Naive thymus-derived CD8-positive, alpha-beta T cell (primary cell): ENCODE results near the gene TSPAN2. TPM values are rescaled to one million over a fixed set of nuclear protein-coding genes. Genes with fewer than 3 reads are reported as not detected.
A peak's percentile ranks its signal among the peaks of the same experiment; 100 is the strongest.

ENCODE experiments used
- ATAC-seq, 2 donors: fragments of 150-1000 bp; cut with Tn5 transposase in 1 of 2; sonication (Bioruptor Pico), chemical (Tn5 transposase) in 1 of 2; 1 replicate in 1 of 2; 2 replicates in 1 of 2; pipeline ENCODE4 v1.10.0; 2021; ENCODE audit warnings: mild to moderate bottlenecking in 2 of 2, moderate library complexity in 2 of 2
- POLR2A ChIA-PET: fragments of 350-600 bp; sonication (Branson Sonifier 250); formaldehyde crosslinking; loops from one replicate; lab custom pipeline; 2021; ENCODE audit warnings: antibody characterized with exemption; lab: Charles Lee
- DNase-seq, 10 donors: peaks; one replicate each; pipeline versions ENCODE4 v3.0.0 to v3.0.0-alpha.2; 2020 to 2022
- H3K27ac Mint-ChIP-seq, 10 donors: one replicate each; pipeline ENCODE4 v1.8.0; 2020 to 2022; ENCODE audit warnings: mild to moderate bottlenecking in 10 of 10, mixed read lengths in 10 of 10, moderate library complexity in 4 of 10, inconsistent platforms in 1 of 10
- H3K27me3 Mint-ChIP-seq, 5 donors: one replicate each; pipeline ENCODE4 v1.8.0; 2021 to 2022; ENCODE audit warnings: mixed read lengths in 5 of 5
- H3K36me3 Mint-ChIP-seq, 3 donors: one replicate each; pipeline ENCODE4 v1.8.0; 2020 to 2022; ENCODE audit warnings: mixed read lengths in 3 of 3, mild to moderate bottlenecking in 2 of 3, inconsistent platforms in 1 of 3
- H3K4me1 Mint-ChIP-seq, 4 donors: one replicate each; pipeline ENCODE4 v1.8.0; 2021 to 2022; ENCODE audit warnings: mixed read lengths in 4 of 4
- H3K4me3 Mint-ChIP-seq, 10 donors: one replicate each; pipeline ENCODE4 v1.8.0; 2020 to 2022; ENCODE audit warnings: mild to moderate bottlenecking in 10 of 10, mixed read lengths in 10 of 10, moderate library complexity in 6 of 10, inconsistent platforms in 1 of 10
- H3K9me3 Mint-ChIP-seq, 9 donors: one replicate each; pipeline ENCODE4 v1.8.0; 2020 to 2022; ENCODE audit warnings: mixed read lengths in 9 of 9, mild to moderate bottlenecking in 3 of 9, inconsistent platforms in 1 of 9, moderate library complexity in 1 of 9
- polyA plus RNA-seq, 3 donors: library from polyadenylated mRNA; unstranded; fragments of 300-500 nt; fragmentation: Illumina TruSeq; gene quantifications; one replicate each; pipeline ENCODE4 v1.2.3, GENCODE V29; 2021
- total RNA-seq, 8 experiments: library from RNA in 2 of 8; stranded (reverse) in 2 of 8; gene quantifications; one replicate each; pipeline ENCODE4 v1.2.3 and lab custom pipeline; 2021 to 2026

TSPAN2 gene
- total and polyA plus RNA-seq, 5 experiments from 2014 or later, result 0.68 to 16.3 (median 0.92) TPM

DNA sequence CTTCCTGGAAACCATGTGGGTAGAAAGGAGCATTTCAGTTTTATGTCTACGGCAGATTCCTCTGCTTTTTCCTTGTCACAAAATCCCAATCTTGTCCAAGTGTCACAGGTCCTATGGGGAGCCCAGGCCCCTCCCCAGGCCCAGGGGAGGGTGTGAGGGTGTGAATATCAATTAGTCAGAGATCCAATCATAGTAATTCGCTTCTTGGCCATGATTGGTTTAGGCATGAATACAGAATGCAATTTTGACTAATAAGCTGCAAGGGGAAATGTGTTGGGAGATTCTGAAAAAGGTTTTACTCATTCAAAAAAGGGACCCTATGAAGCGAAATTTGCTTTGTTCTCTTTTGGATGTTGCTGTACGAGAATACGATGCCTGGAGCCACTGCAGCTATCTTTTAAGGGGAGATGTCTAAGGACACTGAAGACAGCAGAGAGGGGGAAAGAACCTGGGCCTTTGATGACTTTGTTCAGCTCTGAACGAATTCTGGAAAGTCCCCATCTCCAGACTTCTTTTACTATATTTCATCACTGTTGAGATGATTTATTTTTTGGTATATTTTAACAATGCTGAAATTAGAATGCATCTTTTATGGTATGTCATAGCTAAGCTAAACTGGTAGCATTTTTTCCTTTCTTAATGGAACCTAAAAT is 18.2 kb downstream of the TSPAN2 start:
- Mint-ChIP-seq H3K9me3 (no peaks in the 10 kb centered on the region), H3K27ac (peak overlapping the region in 4 of 10 donors; percentile 10 to 60 (median 39)), H3K36me3 (no peaks in the 10 kb centered on the region), H3K4me1 (peaks cover 14 to 48% (median 37%) of the 10 kb centered on the region in 4 donors), H3K27me3 (peaks cover 0 to 10% (median 0%) of the 10 kb centered on the region in 5 donors), H3K4me3 (no peak overlapping the region)
- peak; percentile 79 to 81 for ATAC-seq
- no peak for DNase-seq
- POLR2A ChIA-PET, result interaction anchor here (0.5 to 1.1 kb wide), 3 partner anchors 18 to 357 kb away, joined by 3 to 4 read pairs (median 3); partner anchors contain the start of gene TSPAN2

DNA sequence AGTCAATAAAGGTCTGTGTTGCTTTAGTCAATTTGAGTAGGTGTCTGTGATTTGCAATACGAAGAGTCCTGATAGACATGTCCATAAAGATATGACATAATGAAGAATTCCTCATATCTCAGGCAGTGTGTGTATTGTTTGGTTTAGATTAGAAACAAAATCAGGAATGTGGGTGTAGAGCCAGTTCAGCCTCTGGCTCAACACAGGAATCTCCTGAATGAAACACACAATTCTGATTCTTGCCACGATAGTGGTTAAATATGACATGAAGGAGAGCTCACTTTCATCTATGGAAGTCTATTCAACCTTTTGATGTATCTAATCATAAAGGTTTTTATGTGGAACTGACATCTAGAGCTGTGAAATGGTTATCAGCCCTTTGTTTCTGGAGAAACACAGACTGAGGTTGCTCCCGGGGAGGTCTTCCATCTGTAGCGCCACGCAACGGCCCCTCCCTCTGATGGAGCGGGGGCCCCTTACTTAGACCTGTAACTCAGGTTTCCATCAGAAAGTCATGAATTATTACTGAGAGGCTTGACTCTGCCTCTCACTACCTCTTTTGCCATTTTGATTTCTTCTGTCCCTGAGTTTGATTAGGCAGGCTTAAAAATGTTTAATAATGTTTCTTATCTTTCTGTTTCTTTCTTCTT is 19.5 kb downstream of the TSPAN2 start:
- H3K4me3 Mint-ChIP-seq, result no peak overlapping the region
- H3K9me3 Mint-ChIP-seq, result no peaks in the 10 kb centered on the region
- no peaks in the 10 kb centered on the region for H3K36me3 Mint-ChIP-seq
- H3K27me3 Mint-ChIP-seq, result no peaks in the 10 kb centered on the region
- H3K4me1 Mint-ChIP-seq, result peaks cover 12 to 48% (median 36%) of the 10 kb centered on the region in 4 donors
- POLR2A ChIA-PET, result no interaction called here
- peak overlapping the region in 4 of 10 donors; percentile 10 to 48 (median 41) for H3K27ac Mint-ChIP-seq
- ATAC-seq (peak in 1 of 2 donors; percentile 21), DNase-seq (no peak)

DNA sequence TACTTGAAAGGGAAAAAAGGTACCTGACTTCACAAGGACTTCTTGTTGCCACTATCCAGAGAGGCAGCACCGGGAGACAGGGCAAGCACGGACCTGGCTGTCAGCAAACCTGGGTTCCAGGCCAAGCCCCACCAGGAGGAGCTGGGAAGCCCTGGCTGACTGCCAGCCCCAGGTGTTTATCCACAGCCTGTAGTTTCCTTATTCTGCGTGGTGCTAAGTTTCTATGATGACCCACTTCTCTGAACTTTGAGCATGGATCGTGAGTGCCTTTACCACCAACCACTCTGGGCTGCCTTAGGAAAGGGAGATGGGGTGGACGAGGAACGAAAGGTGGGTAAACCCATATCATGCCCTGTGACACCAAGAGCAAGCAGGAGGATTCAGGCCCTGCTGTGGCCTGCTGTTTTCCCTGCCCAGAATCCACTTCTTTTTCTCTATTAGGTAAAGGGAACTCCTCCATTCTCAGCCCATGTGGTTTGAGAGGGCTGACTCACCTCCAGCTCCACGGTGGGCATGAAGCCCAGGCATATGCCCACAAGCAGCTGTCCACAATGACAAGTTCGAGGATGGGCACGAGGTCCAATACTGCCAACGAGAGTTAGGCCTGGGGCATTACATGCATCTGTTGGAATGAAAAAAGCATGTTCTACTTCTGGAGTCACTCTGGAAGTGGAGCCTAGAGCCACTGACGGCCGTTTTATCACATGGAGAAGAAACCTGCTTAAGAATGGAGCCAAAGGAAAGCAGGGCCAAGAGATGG is 20.3 kb downstream of the TSPAN2 start:
- H3K4me3 Mint-ChIP-seq, result no peak overlapping the region
- DNase-seq (no peak), ATAC-seq (no peak)
- H3K36me3 Mint-ChIP-seq, result no peaks in the 10 kb centered on the region
- peak overlapping the region in 3 of 10 donors; percentile 34 to 67 (median 41) for H3K27ac Mint-ChIP-seq
- no peaks in the 10 kb centered on the region for H3K9me3 Mint-ChIP-seq
- POLR2A ChIA-PET, result no interaction called here
- H3K4me1 Mint-ChIP-seq, result peaks cover 16 to 56% (median 42%) of the 10 kb centered on the region in 4 donors
- H3K27me3 Mint-ChIP-seq, result no peaks in the 10 kb centered on the region

DNA sequence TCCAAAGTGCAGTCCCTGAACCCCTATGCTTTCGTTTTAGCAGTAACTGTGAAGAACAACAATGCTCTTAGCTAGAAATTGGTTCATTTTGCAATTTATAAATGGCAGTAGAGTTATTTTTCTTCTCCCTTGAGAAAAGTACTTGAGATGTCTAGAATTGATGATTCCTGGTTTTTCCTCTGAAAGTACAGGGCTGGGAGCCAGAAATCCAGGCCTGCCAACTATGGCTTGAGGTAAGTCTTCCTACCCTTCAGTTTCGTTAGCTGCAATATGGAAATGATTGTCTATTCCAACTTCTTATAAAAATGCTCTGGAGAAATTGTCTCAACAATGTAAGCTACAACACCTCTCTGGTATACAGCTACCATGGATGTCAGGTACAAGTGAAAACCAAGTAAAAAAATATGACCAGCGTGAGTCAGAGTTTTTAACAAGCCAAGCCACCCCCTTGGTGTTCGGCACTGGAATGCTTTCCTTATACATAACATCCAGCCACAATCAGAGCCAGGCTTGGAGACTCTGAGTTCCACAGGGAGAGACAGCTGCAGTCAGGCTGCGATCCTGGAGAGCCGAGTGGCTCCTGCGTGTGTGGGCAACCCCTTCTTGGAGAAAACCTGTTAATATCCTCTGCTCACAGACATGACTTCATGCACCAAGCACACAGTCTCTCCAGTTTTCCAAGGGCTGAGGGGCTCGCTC is 22.0 kb downstream of the TSPAN2 start:
- no peak for ATAC-seq

DNA sequence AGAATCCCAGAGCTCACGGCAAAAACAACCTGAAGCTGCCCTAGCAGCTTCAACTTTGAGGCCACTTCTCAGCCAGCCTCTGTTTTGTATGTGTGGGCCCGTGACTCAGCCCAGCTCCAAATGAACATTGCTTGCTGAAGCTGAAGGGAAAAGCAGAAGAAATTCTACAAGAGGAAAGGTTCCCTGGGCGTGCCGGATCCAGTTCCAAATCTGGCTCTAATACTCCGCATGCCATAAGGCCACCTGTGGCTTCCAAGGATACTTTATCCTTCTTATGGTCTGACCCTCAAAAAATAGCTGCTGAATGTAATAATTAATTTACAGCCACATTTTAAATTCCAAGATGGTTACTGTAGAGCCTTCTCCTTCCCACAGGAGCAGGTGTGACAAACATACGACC is 24.3 kb downstream of the TSPAN2 start:
- H3K27ac Mint-ChIP-seq, result peak overlapping the region in 4 of 10 donors; percentile 63 to 100 (median 99)
- DNase-seq, result no peak
- no peaks in the 10 kb centered on the region for H3K27me3 Mint-ChIP-seq
- no peaks in the 10 kb centered on the region for H3K36me3 Mint-ChIP-seq
- peaks cover 0 to 4% (median 0%) of the 10 kb centered on the region in 9 donors for H3K9me3 Mint-ChIP-seq
- H3K4me1 Mint-ChIP-seq, result peaks cover 19 to 62% (median 51%) of the 10 kb centered on the region in 4 donors
- POLR2A ChIA-PET, result interaction anchor here (1.1 to 2.6 kb wide), 2 partner anchors 18 to 34 kb away, joined by 3 to 12 read pairs; no protein-coding TSS in a partner anchor
- no peak for ATAC-seq
- H3K4me3 Mint-ChIP-seq, result no peak overlapping the region

More for the DNA sequence above, 22.0 kb downstream of the TSPAN2 start:
- Mint-ChIP-seq H3K4me1 (peaks cover 22 to 66% (median 53%) of the 10 kb centered on the region in 4 donors), H3K27ac (peak overlapping the region in 3 of 10 donors; percentile 19 to 48 (median 30)), H3K36me3 (no peaks in the 10 kb centered on the region), H3K27me3 (no peaks in the 10 kb centered on the region), H3K4me3 (no peak overlapping the region), H3K9me3 (peaks cover 0 to 4% (median 0%) of the 10 kb centered on the region in 9 donors)
- POLR2A ChIA-PET, result no interaction called here
- no peak for DNase-seq

DNA sequence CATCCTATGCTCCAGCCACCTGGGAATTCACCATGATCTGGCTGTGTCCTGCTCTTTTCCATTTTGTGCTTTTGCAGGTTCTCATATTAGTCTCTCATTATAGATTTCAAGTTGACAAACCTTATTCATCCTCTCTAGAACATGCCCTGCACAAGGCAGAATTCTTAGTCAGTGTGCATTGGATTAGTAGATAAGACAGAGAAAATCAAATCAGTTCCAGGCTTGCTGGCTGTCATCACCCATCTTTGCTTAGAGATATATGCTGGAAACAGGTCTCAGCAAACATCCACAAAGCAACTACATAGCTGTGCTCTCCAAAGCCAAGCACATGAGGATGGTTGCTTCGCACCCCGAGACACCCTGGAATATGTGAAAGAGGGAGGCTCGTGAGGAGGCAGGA is 24.8 kb downstream of the TSPAN2 start:
- DNase-seq (no peak), ATAC-seq (no peak)
- POLR2A ChIA-PET, result interaction anchor here (2.6 kb wide), 1 partner anchor 35 kb away, joined by 12 read pairs; no protein-coding TSS in a partner anchor
- H3K27me3 Mint-ChIP-seq, result no peaks in the 10 kb centered on the region
- no peaks in the 10 kb centered on the region for H3K36me3 Mint-ChIP-seq
- H3K4me3 Mint-ChIP-seq, result peak overlapping the region in 4 of 10 donors; percentile 15 to 74 (median 36)
- peaks cover 19 to 56% (median 46%) of the 10 kb centered on the region in 4 donors for H3K4me1 Mint-ChIP-seq
- peaks cover 0 to 4% (median 0%) of the 10 kb centered on the region in 9 donors for H3K9me3 Mint-ChIP-seq
- peak overlapping the region; percentile 89 to 100 (median 98) for H3K27ac Mint-ChIP-seq

DNA sequence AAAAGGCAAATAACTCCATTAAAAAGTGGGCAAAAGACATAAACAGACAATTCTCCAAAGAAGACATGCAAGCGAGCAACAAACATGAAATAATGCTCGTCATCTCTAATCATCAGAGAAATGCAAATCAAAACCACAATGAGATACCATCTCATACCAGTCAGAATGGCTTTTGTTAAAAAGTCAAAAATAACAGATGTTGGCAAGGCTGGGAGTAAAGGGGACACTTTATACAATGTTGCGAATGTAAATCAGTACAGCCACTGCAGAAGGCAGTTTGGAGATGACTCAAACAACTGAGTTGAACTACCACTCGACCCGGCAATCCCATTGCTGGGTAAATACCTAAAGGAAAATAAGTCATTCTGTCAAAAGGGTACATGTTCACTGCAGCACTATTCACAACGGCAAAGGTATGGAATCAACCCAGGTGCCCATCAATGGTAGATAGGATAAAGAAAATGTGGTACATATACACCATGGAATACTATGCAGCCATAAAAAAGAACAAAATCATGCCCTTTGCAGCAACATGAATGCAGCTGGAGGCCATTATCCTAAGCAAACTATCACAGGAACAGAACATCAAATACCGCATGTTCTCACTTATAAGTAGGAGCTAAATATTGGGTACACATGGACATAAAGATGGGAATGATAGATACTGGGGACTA is 25.9 kb downstream of the TSPAN2 start:
- POLR2A ChIA-PET, result interaction anchor here (1.0 to 2.6 kb wide), 4 partner anchors 35 to 306 kb away, joined by 4 to 12 read pairs (median 6); no protein-coding TSS in a partner anchor
- peak; percentile 65 to 72 for ATAC-seq
- H3K27ac Mint-ChIP-seq, result peak overlapping the region; percentile 89 to 100 (median 98)
- H3K27me3 Mint-ChIP-seq, result no peaks in the 10 kb centered on the region
- peaks cover 16 to 57% (median 45%) of the 10 kb centered on the region in 4 donors for H3K4me1 Mint-ChIP-seq
- peak overlapping the region; percentile 46 to 88 (median 76) for H3K4me3 Mint-ChIP-seq
- DNase-seq, result peak in 9 of 10 donors; percentile 8 to 85 (median 61)
- H3K36me3 Mint-ChIP-seq, result no peaks in the 10 kb centered on the region
- peaks cover 0 to 4% (median 0%) of the 10 kb centered on the region in 9 donors for H3K9me3 Mint-ChIP-seq

DNA sequence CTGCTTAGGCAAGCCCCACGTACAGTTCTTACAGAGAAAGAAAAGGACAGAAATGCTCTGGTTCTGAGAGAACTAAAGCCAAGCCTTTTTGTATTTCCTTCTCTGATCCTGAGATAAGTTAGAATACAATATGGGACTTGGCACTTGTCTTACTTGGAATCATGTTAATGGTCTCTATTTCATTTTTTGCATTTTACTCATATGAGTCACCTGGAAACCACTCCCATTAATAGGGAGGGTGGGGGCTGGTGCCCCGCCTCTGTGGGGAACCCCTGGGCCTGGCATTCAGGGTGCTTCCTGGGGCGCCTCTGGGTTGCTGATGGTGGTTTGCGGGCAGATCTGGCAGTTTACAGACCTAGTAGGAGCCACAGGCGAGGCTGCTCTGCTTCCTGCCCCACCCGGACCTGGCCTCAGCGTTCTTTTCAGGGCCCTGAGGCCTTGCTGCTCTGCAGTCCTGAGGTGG is 26.7 kb downstream of the TSPAN2 start:
- POLR2A ChIA-PET, result interaction anchor here (1.0 to 1.8 kb wide), 3 partner anchors 35 to 305 kb away, joined by 4 to 8 read pairs (median 4); no protein-coding TSS in a partner anchor
- no peaks in the 10 kb centered on the region for H3K36me3 Mint-ChIP-seq
- ATAC-seq (peak; percentile 93 to 94), DNase-seq (peak; percentile 75 to 98 (median 96))
- peaks cover 16 to 57% (median 45%) of the 10 kb centered on the region in 4 donors for H3K4me1 Mint-ChIP-seq
- H3K9me3 Mint-ChIP-seq, result peaks cover 0 to 4% (median 0%) of the 10 kb centered on the region in 9 donors
- no peaks in the 10 kb centered on the region for H3K27me3 Mint-ChIP-seq
- peak overlapping the region; percentile 89 to 100 (median 98) for H3K27ac Mint-ChIP-seq
- peak overlapping the region; percentile 46 to 88 (median 76) for H3K4me3 Mint-ChIP-seq

DNA sequence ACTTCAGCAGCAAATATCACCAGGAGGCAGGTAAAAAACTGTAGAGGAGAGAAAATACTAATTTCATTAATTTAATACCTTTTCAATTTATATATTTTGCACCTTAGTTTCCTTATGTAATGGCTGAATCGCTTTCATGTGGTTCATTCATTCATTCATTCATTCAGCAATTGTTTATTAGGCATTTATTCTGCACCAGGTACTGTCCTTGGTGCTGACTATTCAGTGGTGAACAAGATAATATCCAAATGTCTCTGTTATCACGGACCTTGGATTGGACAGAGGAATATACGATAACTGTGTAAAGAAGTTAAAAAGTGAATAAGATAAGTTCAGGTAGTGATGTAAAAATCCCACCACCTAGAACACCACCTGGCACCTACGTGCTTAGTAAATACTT is 28.8 kb downstream of the TSPAN2 start:
- POLR2A ChIA-PET, result no interaction called here
- Mint-ChIP-seq H3K27me3 (no peaks in the 10 kb centered on the region), H3K4me1 (peaks cover 16 to 49% (median 41%) of the 10 kb centered on the region in 4 donors), H3K36me3 (no peaks in the 10 kb centered on the region), H3K9me3 (peaks cover 0 to 4% (median 0%) of the 10 kb centered on the region in 9 donors), H3K27ac (peak overlapping the region in 7 of 10 donors; percentile 30 to 100 (median 84)), H3K4me3 (no peak overlapping the region)
- no peak for DNase-seq
- ATAC-seq, result no peak

DNA sequence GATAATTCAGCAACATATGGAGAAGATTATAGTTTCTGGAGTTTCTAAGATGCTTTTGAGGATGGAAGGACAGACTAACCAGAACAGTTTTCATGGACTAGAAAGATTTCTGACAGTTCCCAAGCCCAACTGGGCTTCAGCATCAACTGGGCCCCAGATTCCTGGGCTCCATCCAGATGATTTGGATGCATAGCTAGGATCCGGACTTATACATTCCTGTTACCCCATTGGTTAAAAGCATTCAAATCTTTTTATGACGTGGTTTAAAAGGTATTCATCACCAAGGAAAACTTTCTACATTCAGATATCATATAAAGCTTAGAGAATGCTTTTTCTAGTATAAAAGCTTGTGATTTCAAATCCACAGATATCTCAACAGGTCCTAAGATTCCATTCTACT is 30.0 kb downstream of the TSPAN2 start:
- DNase-seq, result no peak
- Mint-ChIP-seq H3K36me3 (no peaks in the 10 kb centered on the region), H3K4me3 (no peak overlapping the region), H3K4me1 (peaks cover 15 to 46% (median 38%) of the 10 kb centered on the region in 4 donors), H3K27ac (no peak overlapping the region), H3K9me3 (peaks cover 0 to 4% (median 0%) of the 10 kb centered on the region in 9 donors), H3K27me3 (no peaks in the 10 kb centered on the region)
- ATAC-seq, result no peak
- POLR2A ChIA-PET, result no interaction called here

DNA sequence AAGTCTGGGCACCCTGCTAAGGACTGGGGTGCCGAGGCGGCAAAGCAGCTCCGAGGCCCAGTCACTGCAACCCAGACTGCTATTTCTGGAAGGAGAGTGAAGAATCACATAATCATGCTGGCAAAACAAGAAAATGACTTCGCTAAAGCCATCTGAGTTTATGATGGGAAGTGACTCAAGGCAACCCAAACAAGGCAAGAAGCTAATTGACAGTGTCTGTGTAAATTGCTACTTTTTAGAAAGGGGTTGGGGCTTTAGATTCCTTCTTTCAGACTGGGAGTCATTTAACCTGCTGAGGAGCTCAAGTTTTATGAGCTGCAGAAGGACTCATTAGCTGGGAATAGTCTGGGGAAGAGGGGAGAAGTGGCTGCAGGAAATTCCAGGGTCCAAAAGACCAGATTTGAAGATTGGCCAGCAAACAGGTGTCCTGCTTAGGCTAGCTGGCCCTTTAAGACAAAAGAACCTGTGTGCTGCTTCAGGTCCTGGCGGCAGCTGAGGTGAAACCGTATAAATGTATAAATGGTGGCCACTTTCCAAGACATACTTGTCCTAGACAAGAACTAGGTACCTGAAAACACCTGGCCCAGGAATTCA is 31.5 kb downstream of the TSPAN2 start:
- POLR2A ChIA-PET, result interaction anchor here (1.6 kb wide), 1 partner anchor 41 kb away, joined by 4 read pairs; no protein-coding TSS in a partner anchor
- H3K9me3 Mint-ChIP-seq, result no peaks in the 10 kb centered on the region
- H3K4me3 Mint-ChIP-seq, result no peak overlapping the region
- ATAC-seq (no peak), DNase-seq (no peak)
- H3K27me3 Mint-ChIP-seq, result no peaks in the 10 kb centered on the region
- peaks cover 10 to 35% (median 26%) of the 10 kb centered on the region in 4 donors for H3K4me1 Mint-ChIP-seq
- no peaks in the 10 kb centered on the region for H3K36me3 Mint-ChIP-seq
- H3K27ac Mint-ChIP-seq, result no peak overlapping the region
